Neural cell (in vitro differentiated cells): Measurements from ENCODE around the gene C1orf226. TPM values are rescaled to one million over a fixed set of nuclear protein-coding genes. Genes with fewer than 3 reads are reported as not detected.

Source experiments
- H2AFZ ChIP-seq: fragments of 200-600, 300-800 bp; sonication (generic), shearing (Covaris generic); 2 replicates; pipeline ENCODE4 v1.6.0; 2014; ENCODE audit warnings: low read depth, mild to moderate bottlenecking, antibody characterized with exemption, low read length, moderate library complexity
- H3F3A ChIP-seq: fragments of 200-600 bp; shearing (Covaris generic); 2 replicates; pipeline ENCODE4 v1.6.1; 2016; ENCODE audit warnings: mild to moderate bottlenecking, moderate library complexity, mixed read lengths, antibody characterized with exemption, low read length; ENCODE audit not compliant: insufficient read depth, poor library complexity, severe bottlenecking
- H3K27ac ChIP-seq: fragments of 200-600, 300-800 bp; sonication (generic), shearing (Covaris generic); 2 replicates; pipeline ENCODE4 v1.5.1; 2014; ENCODE audit warnings: mild to moderate bottlenecking, low read length, moderate library complexity
- H3K27me3 ChIP-seq: fragments of 300-800, 200-600 bp; sonication (generic), shearing (Covaris generic); 2 replicates; pipeline ENCODE4 v1.6.0; 2014; ENCODE audit warnings: mild to moderate bottlenecking, low read depth, low read length, moderate library complexity; ENCODE audit not compliant: insufficient read depth
- H3K36me3 ChIP-seq: fragments of 300-800, 200-600 bp; sonication (generic), shearing (Covaris generic); 2 replicates; pipeline ENCODE4 v1.5.1; 2014; ENCODE audit warnings: mild to moderate bottlenecking, antibody characterized with exemption, low read length, moderate library complexity; ENCODE audit not compliant: insufficient read depth
- H3K4me2 ChIP-seq: fragments of 300-800, 200-600 bp; sonication (generic), shearing (Covaris generic); 2 replicates; pipeline ENCODE4 v1.6.0; 2014; ENCODE audit warnings: mild to moderate bottlenecking, low read length
- H3K4me3 ChIP-seq: fragments of 300-800, 200-600 bp; sonication (generic), shearing (Covaris generic); 2 replicates; pipeline ENCODE4 v1.5.1; 2014; ENCODE audit warnings: mild to moderate bottlenecking, low read length, moderate library complexity
- H3K79me2 ChIP-seq: fragments of 200-600 bp; shearing (Covaris generic); replicated peaks from 2 replicates; pipeline ENCODE4 v1.6.0; 2014; ENCODE audit warnings: mild to moderate bottlenecking, low read length, moderate library complexity; ENCODE audit not compliant: insufficient read depth
- H3K9ac ChIP-seq: fragments of 300-800, 200-600 bp; sonication (generic), shearing (Covaris generic); 2 replicates; pipeline ENCODE4 v1.6.1; 2016; ENCODE audit warnings: mild to moderate bottlenecking, low read length, mixed read lengths
- H3K9me2 ChIP-seq: fragments of 200-600 bp; shearing (Covaris generic); 2 replicates; pipeline ENCODE4 v1.6.1; 2016; ENCODE audit warnings: mild to moderate bottlenecking, low read length, mixed read lengths; ENCODE audit not compliant: insufficient read depth
- H3K9me3 ChIP-seq: fragments of 200-600, 300-800 bp; sonication (generic), shearing (Covaris generic); 2 replicates; pipeline ENCODE4 v1.6.1; 2016; ENCODE audit warnings: mild to moderate bottlenecking, mixed run types, low read length, moderate library complexity, mixed read lengths
- H4K20me1 ChIP-seq: fragments of 200-600 bp; shearing (Covaris generic); 2 replicates; pipeline ENCODE4 v1.6.1; 2016; ENCODE audit warnings: mild to moderate bottlenecking, mixed run types; ENCODE audit not compliant: insufficient read depth
- CTCF ChIP-seq: fragments of 450-650 bp; IDR thresholded peaks from 2 replicates; pipeline ENCODE4 v1.5.1; 2014; ENCODE audit warnings: antibody characterized with exemption, mild to moderate bottlenecking, moderate library complexity; ENCODE audit not compliant: poor library complexity, severe bottlenecking
- EP300 ChIP-seq: fragments of 450-650 bp; conservative IDR thresholded peaks from 2 replicates; pipeline ENCODE4 v1.6.1; 2014; ENCODE audit warnings: antibody characterized with exemption, mild to moderate bottlenecking, moderate library complexity; ENCODE audit not compliant: poor library complexity, severe bottlenecking
- EZH2 ChIP-seq: fragments of 200-600, 300-800 bp; shearing (Covaris generic), sonication (generic); IDR thresholded peaks from 2 replicates; pipeline ENCODE4 v1.6.1; 2014; ENCODE audit warnings: antibody characterized with exemption, low read length, borderline replicate concordance, mild to moderate bottlenecking; ENCODE audit not compliant: insufficient read depth, poor library complexity, severe bottlenecking
- MXI1 ChIP-seq: fragments of 450-650 bp; conservative IDR thresholded peaks from 2 replicates; pipeline ENCODE4 v1.6.1; 2014; ENCODE audit warnings: antibody characterized with exemption, mild to moderate bottlenecking; ENCODE audit not compliant: poor library complexity, severe bottlenecking
- POLR2AphosphoS5 ChIP-seq: IDR thresholded peaks from 2 replicates; pipeline ENCODE4 v1.6.1; 2012
- SMC3 ChIP-seq: fragments of 450-650 bp; conservative IDR thresholded peaks from 2 replicates; pipeline ENCODE4 v1.6.1; 2014; ENCODE audit warnings: antibody characterized with exemption, mild to moderate bottlenecking, moderate library complexity; ENCODE audit not compliant: poor library complexity
- TAF1 ChIP-seq: IDR thresholded peaks from 2 replicates; pipeline ENCODE4 v1.6.1; 2012; ENCODE audit warnings: low read depth
- polyA plus RNA-seq: library from polyadenylated mRNA; depleted of rRNA; stranded (reverse); fragments of >200 nt; gene quantifications from 2 replicates; pipeline ENCODE4 v1.2.3, GENCODE V29; 2014

The C1orf226 gene
- polyA plus RNA-seq, 1 donor from 2014 or later = 6.7 TPM

- Histone ChIP-seq H3K27ac (no peak overlapping the region), H3K4me3 (no peak overlapping the region), H4K20me1 (no peaks in the 10 kb centered on the region), H3K79me2 (no peaks in the 10 kb centered on the region), H3K9me2 (no peaks in the 10 kb centered on the region), H3K4me2 (no peak overlapping the region), H3K9me3 (no peaks in the 10 kb centered on the region), H3K36me3 (peaks cover 6% of the 10 kb centered on the region), H3K27me3 (no peaks in the 10 kb centered on the region), H3F3A (no peaks in the 10 kb centered on the region), H3K9ac (no peak overlapping the region), H2AFZ (no peak overlapping the region)
- TF ChIP-seq POLR2AphosphoS5 = no peak
- TF ChIP-seq MXI1 = no peak
Measured at GRCh38 chr1:162361349-162361748, 20.2 kb upstream of the C1orf226 start.

GRCh38 chr1:162363823-162364222, 17.7 kb upstream of the C1orf226 start:
- H3K4me2 ChIP-seq = no peak overlapping the region
- H3K9me2 ChIP-seq = no peaks in the 10 kb centered on the region
- H3K27me3 ChIP-seq = no peaks in the 10 kb centered on the region
- no peak overlapping the region for H3K4me3 ChIP-seq
- no peaks in the 10 kb centered on the region for H4K20me1 ChIP-seq
- H3K9ac ChIP-seq = no peak overlapping the region
- H3K36me3 ChIP-seq = no peaks in the 10 kb centered on the region
- no peak for TF ChIP-seq MXI1
- no peaks in the 10 kb centered on the region for H3K9me3 ChIP-seq
- H3K79me2 ChIP-seq = no peaks in the 10 kb centered on the region
- H3F3A ChIP-seq = no peaks in the 10 kb centered on the region
- H2AFZ ChIP-seq = no peak overlapping the region
- no peak overlapping the region for H3K27ac ChIP-seq

- Histone ChIP-seq H2AFZ (no peak overlapping the region), H3K36me3 (no peaks in the 10 kb centered on the region), H3K9me3 (no peaks in the 10 kb centered on the region), H3K79me2 (no peaks in the 10 kb centered on the region), H3K4me3 (no peak overlapping the region), H3K9me2 (no peaks in the 10 kb centered on the region), H3F3A (no peaks in the 10 kb centered on the region), H3K9ac (no peak overlapping the region), H3K27ac (no peak overlapping the region), H4K20me1 (no peaks in the 10 kb centered on the region), H3K27me3 (no peaks in the 10 kb centered on the region), H3K4me2 (no peak overlapping the region)
- TF ChIP-seq EP300 = no peak
- no peak for TF ChIP-seq CTCF
- TF ChIP-seq TAF1 = no peak
- TF ChIP-seq SMC3 = no peak
- TF ChIP-seq EZH2 = no peak
Measured at GRCh38 chr1:162364498-162364897, 17.0 kb upstream of the C1orf226 start.

- H4K20me1 ChIP-seq = no peaks in the 10 kb centered on the region
- no peak overlapping the region for H2AFZ ChIP-seq
- H3K27me3 ChIP-seq = no peaks in the 10 kb centered on the region
- H3K9me2 ChIP-seq = no peaks in the 10 kb centered on the region
- no peaks in the 10 kb centered on the region for H3K9me3 ChIP-seq
- no peaks in the 10 kb centered on the region for H3F3A ChIP-seq
- TF ChIP-seq EP300 (no peak), CTCF (no peak), POLR2AphosphoS5 (no peak)
- H3K9ac ChIP-seq = no peak overlapping the region
- no peak overlapping the region for H3K4me3 ChIP-seq
- no peak overlapping the region for H3K27ac ChIP-seq
- H3K79me2 ChIP-seq = no peaks in the 10 kb centered on the region
- H3K4me2 ChIP-seq = no peak overlapping the region
- H3K36me3 ChIP-seq = no peaks in the 10 kb centered on the region
Measured at GRCh38 chr1:162365284-162366020, 16.1 kb upstream of the C1orf226 start.
